MM.1S (cell line): ENCODE data around the gene WDR76.

Experiments used
- CTCF ChIP-seq: fragments of 300-600 bp; sonication (generic); IDR thresholded peaks from 2 replicates; pipeline ENCODE4 v1.5.1; 2016; ENCODE audit warnings: antibody characterized with exemption, low read length, mixed read lengths
- EZH2 ChIP-seq: fragments of 300-600 bp; sonication (generic); optimal IDR thresholded peaks from 2 replicates; pipeline ENCODE3; 2017; ENCODE audit warnings: low read depth, mild to moderate bottlenecking, antibody characterized with exemption, low read length, mixed read lengths
- EZH2phosphoT487 ChIP-seq: fragments of 300-600 bp; sonication (generic); IDR thresholded peaks from 2 replicates; pipeline ENCODE4 v1.6.1; 2018; ENCODE audit warnings: antibody characterized with exemption, low read length

DNA sequence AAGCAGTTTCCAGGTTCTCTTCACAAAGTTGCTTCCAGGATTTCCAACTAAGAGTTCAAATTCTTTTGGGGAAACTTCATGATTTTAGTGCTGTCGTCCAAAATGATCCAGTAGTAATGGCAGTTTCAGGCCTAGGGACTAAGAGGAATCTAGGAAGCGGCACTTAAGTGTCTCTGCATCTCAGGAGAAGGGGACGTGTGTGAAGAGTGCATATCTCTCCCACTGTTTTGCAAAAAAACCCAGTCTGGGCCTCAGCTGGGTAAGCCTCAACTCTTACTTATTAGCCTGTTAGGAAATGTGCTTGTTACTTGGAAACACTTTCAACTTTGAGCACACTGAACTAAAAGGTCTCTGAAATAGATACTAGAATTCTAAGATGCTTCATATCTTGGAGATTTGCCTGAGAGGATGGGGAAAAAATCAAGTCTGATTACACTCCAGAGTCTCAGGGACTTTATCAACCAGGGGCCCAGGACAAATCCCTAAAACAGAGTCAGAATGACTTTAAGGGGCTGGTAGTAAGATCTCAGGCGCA lies 81.8 kb downstream of the WDR76 start:
- TF ChIP-seq CTCF (no peak), EZH2 (no peak), EZH2phosphoT487 (no peak)
